Astrocyte (in vitro differentiated cells and primary cell): ENCODE measurements around the gene DMPK. TPM values are rescaled to one million over a fixed set of nuclear protein-coding genes. Genes with fewer than 3 reads are reported as not detected.

Experiments used
- DNase-seq: peaks from one replicate; pipeline ENCODE4 v3.0.0-alpha.2; 2010; ENCODE audit warnings: low read depth
- FAIRE-seq: peaks from 2 replicates; lab custom pipeline; 2011; peaks lifted over from hg19 to GRCh38; lab: Jason Lieb, UNC
- H2AFZ ChIP-seq: 2 replicates; pipeline ENCODE4 v1.6.0; 2012; ENCODE audit warnings: low read depth, low read length, inconsistent platforms
- H3K27ac ChIP-seq: 2 replicates; pipeline ENCODE4 v1.5.1; 2011; ENCODE audit warnings: low read depth, low read length, inconsistent platforms
- H3K27me3 ChIP-seq: 2 replicates; pipeline ENCODE4 v1.6.0; 2011; ENCODE audit warnings: low read length, inconsistent platforms; ENCODE audit not compliant: insufficient read depth
- H3K36me3 ChIP-seq: 2 replicates; pipeline ENCODE4 v1.5.1; 2011; ENCODE audit warnings: low read length, inconsistent platforms; ENCODE audit not compliant: insufficient read depth
- H3K4me1 ChIP-seq: 2 replicates; pipeline ENCODE4 v1.5.1; 2011; ENCODE audit warnings: low read length, inconsistent platforms; ENCODE audit not compliant: insufficient read depth
- H3K4me2 ChIP-seq: 2 replicates; pipeline ENCODE4 v1.6.0; 2012; ENCODE audit warnings: low read length, inconsistent platforms
- H3K4me3 ChIP-seq: 2 replicates; pipeline ENCODE4 v1.5.1; 2011; ENCODE audit warnings: low read depth, mild to moderate bottlenecking, low read length, inconsistent platforms; ENCODE audit not compliant: insufficient read depth
- H3K79me2 ChIP-seq: 2 replicates; pipeline ENCODE4 v1.6.0; 2012; ENCODE audit warnings: mild to moderate bottlenecking, low read length, inconsistent platforms; ENCODE audit not compliant: insufficient read depth
- H3K9ac ChIP-seq: 2 replicates; pipeline ENCODE4 v1.6.0; 2012; ENCODE audit warnings: mild to moderate bottlenecking, low read length, inconsistent platforms
- H3K9me3 ChIP-seq: 2 replicates; pipeline ENCODE4 v1.5.1; 2012; ENCODE audit warnings: low read depth, mild to moderate bottlenecking, low read length, inconsistent platforms; ENCODE audit not compliant: insufficient read depth
- H4K20me1 ChIP-seq: 2 replicates; pipeline ENCODE4 v1.6.0; 2012; ENCODE audit warnings: low read length, inconsistent platforms; ENCODE audit not compliant: insufficient read depth
- H3K27ac Mint-ChIP-seq: one replicate; pipeline ENCODE4 v1.8.0; 2021; ENCODE audit warnings: mild to moderate bottlenecking, mixed read lengths; ENCODE audit not compliant: unreplicated experiment
- H3K27me3 Mint-ChIP-seq: one replicate; pipeline ENCODE4 v1.8.0; 2021; ENCODE audit warnings: low read depth, mixed read lengths; ENCODE audit not compliant: unreplicated experiment
- H3K36me3 Mint-ChIP-seq: one replicate; pipeline ENCODE4 v1.8.0; 2021; ENCODE audit warnings: low read depth, mixed read lengths; ENCODE audit not compliant: unreplicated experiment
- H3K4me1 Mint-ChIP-seq: one replicate; pipeline ENCODE4 v1.8.0; 2021; ENCODE audit warnings: low read depth, mixed read lengths; ENCODE audit not compliant: unreplicated experiment
- H3K4me3 Mint-ChIP-seq: one replicate; pipeline ENCODE4 v1.8.0; 2021; ENCODE audit warnings: mild to moderate bottlenecking, moderate library complexity, mixed read lengths; ENCODE audit not compliant: unreplicated experiment
- H3K9me3 Mint-ChIP-seq: one replicate; pipeline ENCODE4 v1.8.0; 2021; ENCODE audit warnings: mild to moderate bottlenecking, mixed read lengths; ENCODE audit not compliant: unreplicated experiment
- CTCF ChIP-seq: IDR thresholded peaks from 2 replicates; pipeline ENCODE4 v1.5.1; 2011; ENCODE audit warnings: low read depth, mild to moderate bottlenecking, inconsistent platforms, low read length, moderate library complexity; ENCODE audit not compliant: insufficient read depth
- EZH2 ChIP-seq: IDR thresholded peaks from 2 replicates; pipeline ENCODE4 v1.6.1; 2012; ENCODE audit warnings: mild to moderate bottlenecking, low read length, inconsistent platforms; ENCODE audit not compliant: insufficient read depth
- total RNA-seq: library from RNA; stranded (reverse); gene quantifications from 2 replicates; pipeline ENCODE4 v1.2.1, GENCODE V29; 2021

Gene DMPK
- total RNA-seq, 1 donor from 2014 or later: 75.2 TPM

GRCh38 chr19:45791744-45792469 lies 9.6 kb upstream of the DMPK start:
- no peak for TF ChIP-seq EZH2
- no peak for TF ChIP-seq CTCF
- Mint-ChIP-seq H3K27me3 (peaks cover 2% of the 10 kb centered on the region), H3K36me3 (peaks cover 17% of the 10 kb centered on the region), H3K9me3 (no peaks in the 10 kb centered on the region), H3K4me1 (peaks cover 14% of the 10 kb centered on the region), H3K4me3 (peak overlapping the region; percentile 95), H3K27ac (peak overlapping the region; percentile 93)
- peak overlapping the region; percentile 92 for H3K4me3 ChIP-seq
- H2AFZ ChIP-seq: peak overlapping the region; percentile 73
- H3K27ac ChIP-seq: peak overlapping the region; percentile 62
- H3K79me2 ChIP-seq: peaks cover 45% of the 10 kb centered on the region
- peak overlapping the region; percentile 92 for H3K9ac ChIP-seq
- no peak for FAIRE-seq
- no peaks in the 10 kb centered on the region for H3K9me3 ChIP-seq
- peak overlapping the region; percentile 99 for H3K4me2 ChIP-seq
- H3K36me3 ChIP-seq: peaks cover 17% of the 10 kb centered on the region
- H3K27me3 ChIP-seq: no peaks in the 10 kb centered on the region
- no peak for DNase-seq
- H3K4me1 ChIP-seq: peaks cover 9% of the 10 kb centered on the region
- H4K20me1 ChIP-seq: peaks cover 44% of the 10 kb centered on the region

- peaks cover 47% of the 10 kb centered on the region for H4K20me1 ChIP-seq
- H3K9ac ChIP-seq: no peak overlapping the region
- Mint-ChIP-seq H3K27me3 (peaks cover 2% of the 10 kb centered on the region), H3K27ac (no peak overlapping the region), H3K4me1 (peaks cover 14% of the 10 kb centered on the region), H3K9me3 (no peaks in the 10 kb centered on the region), H3K4me3 (peak overlapping the region; percentile 95), H3K36me3 (peaks cover 17% of the 10 kb centered on the region)
- DNase-seq (no peak), FAIRE-seq (no peak)
- no peaks in the 10 kb centered on the region for H3K9me3 ChIP-seq
- H3K27me3 ChIP-seq: no peaks in the 10 kb centered on the region
- H3K27ac ChIP-seq: no peak overlapping the region
- peaks cover 17% of the 10 kb centered on the region for H3K36me3 ChIP-seq
- H3K4me3 ChIP-seq: peak overlapping the region; percentile 92
- H3K4me1 ChIP-seq: peaks cover 9% of the 10 kb centered on the region
- no peak overlapping the region for H2AFZ ChIP-seq
- H3K79me2 ChIP-seq: peaks cover 54% of the 10 kb centered on the region
- TF ChIP-seq EZH2 (no peak), CTCF (no peak)
- H3K4me2 ChIP-seq: peak overlapping the region; percentile 99
Measured at GRCh38 chr19:45790942-45791341, 8.7 kb upstream of the DMPK start.
